GM10248 (cell line): Measurements from ENCODE around the gene CCL1.

Experiments used
- CTCF ChIA-PET: fragments of 300-600 bp; sonication (Branson Sonifier 250); formaldehyde crosslinking; extraction: SDS; loops from one replicate; lab custom pipeline; 2021; ENCODE audit warnings: antibody characterized with exemption; lab: Yijun Ruan, JAX
- POLR2A ChIA-PET: fragments of 350-650 bp; sonication (Branson Sonifier 250); formaldehyde crosslinking; extraction: SDS; loops from one replicate; lab custom pipeline; 2020; ENCODE audit warnings: antibody characterized with exemption; lab: Yijun Ruan, JAX
- DNase-seq: peaks from one replicate; pipeline ENCODE4 v3.0.0; 2012; ENCODE audit errors: extremely low spot score
- TF ChIP-seq, protein P1 (sequence below): IDR thresholded peaks from 2 replicates; pipeline ENCODE4 v1.5.1; 2012; ENCODE audit warnings: mild to moderate bottlenecking, low read depth; ENCODE audit errors: extremely low read depth, missing control alignments, control extremely low read depth

CCL1 gene

GRCh38 chr17:34393401-34393800 is 30.4 kb upstream of the CCL1 start:
- TF ChIP-seq, protein P1, sequence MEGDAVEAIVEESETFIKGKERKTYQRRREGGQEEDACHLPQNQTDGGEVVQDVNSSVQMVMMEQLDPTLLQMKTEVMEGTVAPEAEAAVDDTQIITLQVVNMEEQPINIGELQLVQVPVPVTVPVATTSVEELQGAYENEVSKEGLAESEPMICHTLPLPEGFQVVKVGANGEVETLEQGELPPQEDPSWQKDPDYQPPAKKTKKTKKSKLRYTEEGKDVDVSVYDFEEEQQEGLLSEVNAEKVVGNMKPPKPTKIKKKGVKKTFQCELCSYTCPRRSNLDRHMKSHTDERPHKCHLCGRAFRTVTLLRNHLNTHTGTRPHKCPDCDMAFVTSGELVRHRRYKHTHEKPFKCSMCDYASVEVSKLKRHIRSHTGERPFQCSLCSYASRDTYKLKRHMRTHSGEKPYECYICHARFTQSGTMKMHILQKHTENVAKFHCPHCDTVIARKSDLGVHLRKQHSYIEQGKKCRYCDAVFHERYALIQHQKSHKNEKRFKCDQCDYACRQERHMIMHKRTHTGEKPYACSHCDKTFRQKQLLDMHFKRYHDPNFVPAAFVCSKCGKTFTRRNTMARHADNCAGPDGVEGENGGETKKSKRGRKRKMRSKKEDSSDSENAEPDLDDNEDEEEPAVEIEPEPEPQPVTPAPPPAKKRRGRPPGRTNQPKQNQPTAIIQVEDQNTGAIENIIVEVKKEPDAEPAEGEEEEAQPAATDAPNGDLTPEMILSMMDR: no peak
- no peak for DNase-seq
- ChIA-PET POLR2A (no interaction called here), CTCF (interaction anchor here (1.6 to 2.0 kb wide), 2 partner anchors 10 to 32 kb away, joined by 5 to 9 read pairs; no protein-coding TSS in a partner anchor)

DNA sequence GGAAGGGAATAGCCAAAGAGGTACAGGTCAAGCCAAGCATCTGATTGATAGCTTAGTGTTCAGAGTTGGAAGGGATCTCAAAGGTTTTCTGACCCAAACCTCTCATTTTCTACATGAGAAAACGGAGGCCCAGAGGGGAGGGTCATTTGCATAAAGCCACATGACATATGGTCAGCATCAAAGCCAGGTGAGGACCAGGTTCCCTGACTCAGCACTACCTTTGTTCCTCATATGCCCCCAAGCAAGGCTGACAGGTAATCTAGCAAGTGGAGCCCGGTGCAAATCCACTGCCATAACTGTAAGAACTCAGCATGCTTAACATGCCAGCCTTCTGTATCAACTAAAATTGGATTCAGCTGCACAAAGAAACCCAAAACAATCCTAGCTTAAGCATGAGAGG is 28.2 kb upstream of the CCL1 start:
- TF ChIP-seq, protein P1: no peak
- DNase-seq: no peak
- ChIA-PET CTCF (interaction anchor here (1.2 kb wide), 1 partner anchor 220 kb away, joined by 3 read pairs; no protein-coding TSS in a partner anchor), POLR2A (no interaction called here)

- CTCF ChIA-PET: interaction anchor here (1.2 kb wide), 1 partner anchor 219 kb away, joined by 3 read pairs; no protein-coding TSS in a partner anchor
- TF ChIP-seq, protein P1: no peak
- DNase-seq: no peak
- POLR2A ChIA-PET: no interaction called here
Observed at GRCh38 chr17:34390649-34391048, 27.6 kb upstream of the CCL1 start.

GRCh38 chr17:34389126-34389750 is 26.2 kb upstream of the CCL1 start:
- TF ChIP-seq, protein P1: no peak
- POLR2A ChIA-PET: no interaction called here
- no peak for DNase-seq
- CTCF ChIA-PET: interaction anchor here (1.2 kb wide), 2 partner anchors 9 to 28 kb away, joined by 4 to 5 read pairs; no protein-coding TSS in a partner anchor

DNA sequence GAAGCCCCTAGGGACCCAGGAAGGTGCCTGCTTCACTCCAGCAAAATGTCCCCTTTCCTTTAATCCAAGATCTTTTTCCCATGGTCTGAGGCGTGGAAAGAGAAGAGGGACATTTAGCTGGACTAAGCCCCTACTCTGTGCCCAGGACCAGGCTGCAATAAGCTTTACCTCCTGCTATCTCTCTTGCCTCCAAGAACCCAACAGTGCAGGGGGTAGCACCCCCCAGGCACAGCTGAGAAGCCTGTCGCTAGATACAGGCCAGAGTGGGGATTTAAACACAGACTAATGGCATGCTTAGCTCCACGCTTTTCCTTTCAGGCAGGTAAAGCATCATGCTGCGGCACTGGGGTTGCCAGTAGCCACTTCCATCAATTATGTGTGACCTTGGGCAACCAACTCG is 24.5 kb upstream of the CCL1 start:
- POLR2A ChIA-PET: no interaction called here
- no peak for DNase-seq
- TF ChIP-seq, protein P1: no peak
- CTCF ChIA-PET: interaction anchor here (0.9 to 1.5 kb wide), 6 partner anchors 12 to 241 kb away, joined by 3 to 5 read pairs (median 4); no protein-coding TSS in a partner anchor

- ChIA-PET CTCF (interaction anchor here (0.8 to 1.5 kb wide), 7 partner anchors 12 to 240 kb away, joined by 3 to 5 read pairs (median 4); no protein-coding TSS in a partner anchor), POLR2A (no interaction called here)
- TF ChIP-seq, protein P1: no peak
- DNase-seq: no peak
Observed at GRCh38 chr17:34386697-34387550, 23.9 kb upstream of the CCL1 start.
